Prostate gland (tissue), 2 donors: ENCODE data around the gene SEZ6L.

Source experiments
- POLR2A ChIP-seq: fragments of 450-650 bp; IDR thresholded peaks from one replicate; pipeline ENCODE4 v1.6.1; 2016; ENCODE audit warnings: antibody characterized with exemption, mild to moderate bottlenecking
- TF ChIP-seq, protein P1 (sequence below), 4 experiments: fragments of 200-600 bp in 2 of 4; fragments of 450-650 bp in 2 of 4; sonication (generic) in 2 of 4; IDR thresholded peaks; 1 replicate in 3 of 4; 2 replicates in 1 of 4; pipeline ENCODE4 v1.5.1; 2016 to 2019; ENCODE audit warnings: antibody characterized with exemption in 4 of 4, mild to moderate bottlenecking in 2 of 4, moderate library complexity in 2 of 4

DNA sequence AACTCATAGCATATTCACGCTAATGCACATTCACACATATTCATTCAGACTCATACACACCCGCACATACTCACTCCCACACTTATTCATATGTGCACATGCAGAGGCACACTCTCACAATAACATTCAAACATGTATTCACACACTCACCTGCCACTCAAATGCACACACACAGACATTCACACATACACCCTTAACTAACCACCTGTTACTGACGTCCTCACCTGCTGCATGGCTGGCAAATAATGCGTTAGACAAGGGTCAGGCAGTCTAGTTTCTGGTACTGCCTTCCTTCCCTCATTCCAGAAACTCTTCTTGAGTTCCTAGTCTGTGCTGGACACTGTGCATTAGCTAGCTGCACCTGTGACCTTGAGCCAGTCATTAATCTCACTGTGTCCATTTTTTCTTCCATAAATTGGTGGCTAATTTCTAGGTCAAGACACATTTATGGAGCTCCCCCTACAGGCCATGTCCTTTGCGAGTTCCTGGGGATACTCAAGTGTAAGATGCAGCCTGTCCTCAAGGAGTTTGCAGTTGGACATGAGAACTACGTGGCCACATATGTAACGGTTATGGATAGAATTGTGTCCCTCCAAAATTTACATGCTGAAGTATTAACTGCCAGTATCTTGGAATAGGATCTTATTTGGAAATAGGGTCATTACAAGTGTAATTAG, 34.5 kb upstream of the SEZ6L start:
- TF ChIP-seq, protein P1, sequence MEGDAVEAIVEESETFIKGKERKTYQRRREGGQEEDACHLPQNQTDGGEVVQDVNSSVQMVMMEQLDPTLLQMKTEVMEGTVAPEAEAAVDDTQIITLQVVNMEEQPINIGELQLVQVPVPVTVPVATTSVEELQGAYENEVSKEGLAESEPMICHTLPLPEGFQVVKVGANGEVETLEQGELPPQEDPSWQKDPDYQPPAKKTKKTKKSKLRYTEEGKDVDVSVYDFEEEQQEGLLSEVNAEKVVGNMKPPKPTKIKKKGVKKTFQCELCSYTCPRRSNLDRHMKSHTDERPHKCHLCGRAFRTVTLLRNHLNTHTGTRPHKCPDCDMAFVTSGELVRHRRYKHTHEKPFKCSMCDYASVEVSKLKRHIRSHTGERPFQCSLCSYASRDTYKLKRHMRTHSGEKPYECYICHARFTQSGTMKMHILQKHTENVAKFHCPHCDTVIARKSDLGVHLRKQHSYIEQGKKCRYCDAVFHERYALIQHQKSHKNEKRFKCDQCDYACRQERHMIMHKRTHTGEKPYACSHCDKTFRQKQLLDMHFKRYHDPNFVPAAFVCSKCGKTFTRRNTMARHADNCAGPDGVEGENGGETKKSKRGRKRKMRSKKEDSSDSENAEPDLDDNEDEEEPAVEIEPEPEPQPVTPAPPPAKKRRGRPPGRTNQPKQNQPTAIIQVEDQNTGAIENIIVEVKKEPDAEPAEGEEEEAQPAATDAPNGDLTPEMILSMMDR (IDR thresholded peaks at IDR 0.05), result no peak
- no peak for TF ChIP-seq POLR2A
